A673 (cell line): ENCODE data around the gene SOX15. TPM values are rescaled to one million over a fixed set of nuclear protein-coding genes. Genes with fewer than 3 reads are reported as not detected.

ENCODE experiments used
- BruUV-seq: library from RNA; stranded (reverse); fragments of 400-500 nt; replicated peaks from 2 replicates; lab custom pipeline; 2021; lab: Mats Ljungman, UMichigan
- CTCF ChIA-PET: fragments of 300-600 bp; sonication (Branson Sonifier 250); formaldehyde crosslinking; loops from one replicate; lab custom pipeline; 2022; ENCODE audit warnings: antibody characterized with exemption; lab: Charles Lee
- POLR2A ChIA-PET: fragments of 300-600 bp; sonication (Branson Sonifier 250); formaldehyde crosslinking; loops from one replicate; lab custom pipeline; 2022; ENCODE audit warnings: antibody characterized with exemption; ENCODE audit not compliant: low non-redundant PET; lab: Charles Lee
- DNase-seq: peaks from one replicate; pipeline ENCODE4 v3.0.0-alpha.2; 2015; ENCODE audit warnings: low spot score
- H3K27ac ChIP-seq: fragments of 200-600 bp; sonication (generic); 2 replicates; pipeline ENCODE4 v1.5.1; 2016; ENCODE audit warnings: mixed run types, low read depth, mild to moderate bottlenecking, mixed read lengths, antibody characterized with exemption, low read length; ENCODE audit not compliant: poor library complexity, severe bottlenecking
- H3K27me3 ChIP-seq: fragments of 200-600 bp; sonication (generic); replicated peaks from 2 replicates; pipeline ENCODE4 v1.6.1; 2017; ENCODE audit warnings: mixed run types, low read depth, mild to moderate bottlenecking, mixed read lengths, antibody characterized with exemption, low read length; ENCODE audit not compliant: insufficient read depth, poor library complexity
- H3K36me3 ChIP-seq: fragments of 200-600 bp; sonication (generic); 2 replicates; pipeline ENCODE4 v1.6.1; 2016; ENCODE audit warnings: mixed run types, mild to moderate bottlenecking, mixed read lengths, antibody characterized with exemption, low read length; ENCODE audit not compliant: insufficient read depth, poor library complexity, severe bottlenecking
- H3K4me1 ChIP-seq: fragments of 200-600 bp; sonication (generic); 2 replicates; pipeline ENCODE4 v1.6.1; 2017; ENCODE audit warnings: mixed run types, mild to moderate bottlenecking, mixed read lengths, antibody characterized with exemption, low read length; ENCODE audit not compliant: insufficient read depth, poor library complexity, severe bottlenecking
- H3K4me3 ChIP-seq: fragments of 200-600 bp; sonication (generic); 2 replicates; pipeline ENCODE4 v1.5.1; 2016; ENCODE audit warnings: low read depth, mixed run types, mild to moderate bottlenecking, mixed read lengths, low read length; ENCODE audit not compliant: poor library complexity, severe bottlenecking
- H3K9me3 ChIP-seq: fragments of 200-600 bp; sonication (generic); 2 replicates; pipeline ENCODE4 v1.6.1; 2016; ENCODE audit warnings: mixed run types, low read depth, mild to moderate bottlenecking, mixed read lengths, antibody characterized with exemption, low read length; ENCODE audit not compliant: poor library complexity, severe bottlenecking
- CTCF ChIP-seq: fragments of 300-800, 200-600 bp; sonication (generic); conservative IDR thresholded peaks from 2 replicates; pipeline ENCODE4 v1.5.1; 2017; ENCODE audit warnings: low read depth, mild to moderate bottlenecking, antibody characterized with exemption, low read length, moderate library complexity, mixed read lengths
- EZH2 ChIP-seq: fragments of 200-600 bp; sonication (generic); IDR thresholded peaks from 2 replicates; pipeline ENCODE4 v1.6.1; 2017; ENCODE audit warnings: borderline replicate concordance, low read depth, mild to moderate bottlenecking, mixed read lengths, antibody characterized with exemption, low read length; ENCODE audit not compliant: poor library complexity, severe bottlenecking
- intact Hi-C: fragments of 100-400 bp; cut with micrococcal nuclease; formaldehyde crosslinking; loops from one replicate; pipeline ENCODE4 v1.10.0; 2022; ENCODE audit not compliant: unreplicated experiment
- total RNA-seq: library from RNA; stranded (reverse); gene quantifications from 2 replicates; pipeline ENCODE4 v1.2.3, GENCODE V29; 2021

Gene SOX15
- total RNA-seq, 1 experiment from 2014 or later = 1.3 TPM

- peak overlapping the region; percentile 91 for H3K27ac ChIP-seq
- intact Hi-C loops = no loop called here
- no peaks in the 10 kb centered on the region for H3K9me3 ChIP-seq
- TSS peak; percentile 32 for BruUV-seq
- TF ChIP-seq EZH2 = no peak
- ChIA-PET POLR2A (interaction anchor here (0.6 kb wide), 1 partner anchor 75 kb away, joined by 3 read pairs; the partner anchor contains the start of gene WRAP53), CTCF (interaction anchor here (2.6 kb wide), 1 partner anchor 73 kb away, joined by 18 read pairs; the partner anchor contains the start of genes TP53 and WRAP53)
- no peak for DNase-seq
- H3K4me1 ChIP-seq = peaks cover 20% of the 10 kb centered on the region
- peak overlapping the region; percentile 92 for H3K4me3 ChIP-seq
- no peaks in the 10 kb centered on the region for H3K27me3 ChIP-seq
- peaks cover 11% of the 10 kb centered on the region for H3K36me3 ChIP-seq
Measured at GRCh38 chr17:7613769-7614424, 24.0 kb upstream of the SOX15 start.

GRCh38 chr17:7612294-7612640 lies 22.4 kb upstream of the SOX15 start:
- Histone ChIP-seq H3K27me3 (no peaks in the 10 kb centered on the region), H3K9me3 (no peaks in the 10 kb centered on the region), H3K36me3 (peaks cover 11% of the 10 kb centered on the region), H3K27ac (peak overlapping the region; percentile 55), H3K4me3 (peak overlapping the region; percentile 92), H3K4me1 (peaks cover 20% of the 10 kb centered on the region)
- DNase-seq = no peak
- ChIA-PET POLR2A (no interaction called here), CTCF (interaction anchor here (1.3 kb wide), 1 partner anchor 76 kb away, joined by 3 read pairs; the partner anchor contains the start of gene WRAP53)
- TF ChIP-seq CTCF (no peak), EZH2 (no peak)
- intact Hi-C loops = no loop called here
- no TSS peak for BruUV-seq

- no TSS peak for BruUV-seq
- DNase-seq = no peak
- POLR2A ChIA-PET = no interaction called here
- CTCF ChIA-PET = interaction anchor here (1.3 kb wide), 1 partner anchor 76 kb away, joined by 3 read pairs; the partner anchor contains the start of gene WRAP53
- TF ChIP-seq CTCF = no peak
- TF ChIP-seq EZH2 = no peak
- Histone ChIP-seq H3K27ac (peak overlapping the region; percentile 55), H3K36me3 (peaks cover 11% of the 10 kb centered on the region), H3K9me3 (no peaks in the 10 kb centered on the region), H3K4me3 (peak overlapping the region; percentile 92), H3K4me1 (peaks cover 20% of the 10 kb centered on the region), H3K27me3 (no peaks in the 10 kb centered on the region)
- intact Hi-C loops = no loop called here
Measured at GRCh38 chr17:7611635-7612293, 21.9 kb upstream of the SOX15 start.
